Heart right ventricle (tissue), 16 donors: ENCODE results near the gene RIN3. TPM values are rescaled to one million over a fixed set of nuclear protein-coding genes. Genes with fewer than 3 reads are reported as not detected.

ENCODE experiments used
- ATAC-seq, 8 donors: fragments of 200-7000 bp; cut with Tn5 transposase; one replicate each; pipeline ENCODE4 v1.9.1; 2020; ENCODE audit warnings: mild to moderate bottlenecking in 8 of 8, moderate library complexity in 8 of 8, moderate number of reproducible peaks in 1 of 8
- DNase-seq, 2 donors: peaks; one replicate each; pipeline ENCODE4 v3.0.0-alpha.2; 2020
- H3K27ac ChIP-seq, 10 donors: fragments of 200-600 bp; sonication (generic) in 2 of 10; one replicate each; pipeline versions ENCODE4 v1.5.0 to v1.8.0; 2020 to 2022; ENCODE audit warnings: mild to moderate bottlenecking in 3 of 10
- H3K27me3 ChIP-seq, 7 donors: fragments of 200-600 bp; one replicate each; pipeline ENCODE4 v1.8.0; 2021 to 2022; ENCODE audit warnings: mild to moderate bottlenecking in 2 of 7
- H3K36me3 ChIP-seq, 9 donors: fragments of 200-600 bp; sonication (generic) in 1 of 9; one replicate each; pipeline versions ENCODE4 v1.5.0 to v1.8.0; 2020 to 2022; ENCODE audit warnings: mild to moderate bottlenecking in 2 of 9
- H3K4me1 ChIP-seq, 9 donors: fragments of 200-600 bp; sonication (generic) in 1 of 9; one replicate each; pipeline versions ENCODE4 v1.5.0 to v1.8.0; 2020 to 2022; ENCODE audit warnings: mild to moderate bottlenecking in 4 of 9
- H3K4me3 ChIP-seq, 10 donors: fragments of 200-600 bp; sonication (generic) in 2 of 10; one replicate each; pipeline versions ENCODE4 v1.5.0 to v1.8.0; 2020 to 2022; ENCODE audit warnings: mild to moderate bottlenecking in 7 of 10, moderate library complexity in 2 of 10
- H3K9me3 ChIP-seq, 11 donors: fragments of 200-600 bp in 10 of 11; sonication (generic) in 2 of 11; one replicate each; pipeline versions ENCODE4 v1.5.0 to v1.8.0; 2013 to 2022; ENCODE audit warnings: mild to moderate bottlenecking in 2 of 11, control low read depth in 1 of 11, moderate library complexity in 1 of 11
- WGBS, 2 donors: extraction: QIAGEN DNeasy Blood & Tissue Kit; methylation state at CpG; one replicate each; pipeline ENCODE4 v1.1.7; 2013; ENCODE audit warnings: inconsistent platforms in 1 of 2; 5-methylcytosine and 5-hydroxymethylcytosine counted together
- intact Hi-C, 10 donors: fragments of 100-400 bp; cut with DNase I; formaldehyde crosslinking; loops; one replicate each; pipeline versions ENCODE4 v1.11.1 to v1.14.2; 2022
- polyA plus RNA-seq, 2 donors: library from polyadenylated mRNA; stranded (reverse); fragments of 200-250 nt; gene quantifications; one replicate each; pipeline ENCODE4 v1.2.3, GENCODE V29; 2013
- total RNA-seq, 10 donors: library from RNA; stranded (reverse); fragmentation: NEBNext Ultra II Directional in 3 of 10; extraction: Animal tissue kit (Norgen Biotek cat#: 25700) in 3 of 10; gene quantifications; one replicate each; pipeline versions ENCODE4 v1.2.1 to v1.2.4, GENCODE V29; 2021 to 2023
- TF ChIP-seq, protein P1 (sequence below), 9 donors: fragments of 200-600 bp; sonication (generic) in 2 of 9; IDR thresholded peaks; one replicate each; pipeline versions ENCODE4 v1.5.0 to v1.8.0; 2021 to 2022; ENCODE audit warnings: antibody characterized with exemption in 9 of 9, mild to moderate bottlenecking in 5 of 9, moderate library complexity in 1 of 9
- donor health status: Arrhythmogenic right ventricular cardiomyopathy.
- donor health status: ischemic (EF 13 %, LVEDD 7.1; RV severe dilation, severe dysfunction).
- donor health status: healthy with polysubstance abuse.
- donor health status: DM: no; HTN: yes; CAD: no.
- donor health status: DM: no; HTN: no; CAD: no.
- donor health status: ischemic (EF 25% LVEDD 6.9; RV normal size, moderate dysfunction).
- donor health status: ischemic (EF 25% LVEDD 5.7; RV mildly dilated, moderate dysfunction).
- donor health status: healthy.
- donor health status: DM: yes; HTN: yes; CAD: no.
- donor health status: Ischemic cardiomyopathy.
- donor health status: ischemic (EF 35%, LVEDD 5.7; RV mildly dilated, moderate dysfunction).
- donor health status: nonischemic (EF 11% LVEDD 7.7; RV severe dilation, severe dysfunction).
- donor health status: DM: yes; HTN: yes; CAD: no.
- donor health status: PGD.
- donor health status: ischemic (EF 29% LVEDD 5.4; RV normal size, mild dysfunction).
- donor health status: nonischemic (EF 23%, LVEDD 6.1; RV moderate dilation, normal function).

RIN3 gene
- total and polyA plus RNA-seq, 12 donors: 7.2 to 24.0 (median 12.2) TPM

DNA sequence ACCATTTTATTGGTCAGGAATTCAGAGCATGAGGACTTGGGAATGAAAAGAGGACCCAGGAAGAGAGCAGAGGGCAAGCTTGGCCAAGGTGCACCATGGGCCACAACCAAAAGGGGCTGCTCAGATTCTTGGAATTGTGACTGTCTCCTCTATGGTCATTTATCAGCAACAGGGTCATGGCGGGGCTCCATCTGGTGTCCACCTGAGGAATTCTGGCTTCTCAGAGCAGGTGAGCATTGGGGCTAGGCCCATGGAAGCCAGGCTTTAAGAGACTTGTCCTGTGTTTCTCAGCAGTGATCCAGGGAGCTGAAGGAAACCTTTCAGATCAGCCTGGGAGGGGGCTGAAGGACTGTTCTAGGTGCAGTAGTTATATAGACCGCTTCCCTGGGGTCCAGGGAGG lies 2.6 kb upstream of the RIN3 start:
- H3K27me3 ChIP-seq: peaks cover 0 to 4% (median 0%) of the 10 kb centered on the region in 7 donors
- ATAC-seq (no peak), DNase-seq (no peak)
- H3K27ac ChIP-seq: peak overlapping the region in 8 of 10 donors; percentile 22 to 75 (median 58)
- H3K9me3 ChIP-seq: no peaks in the 10 kb centered on the region
- H3K4me3 ChIP-seq: no peak overlapping the region
- TF ChIP-seq, protein P1, sequence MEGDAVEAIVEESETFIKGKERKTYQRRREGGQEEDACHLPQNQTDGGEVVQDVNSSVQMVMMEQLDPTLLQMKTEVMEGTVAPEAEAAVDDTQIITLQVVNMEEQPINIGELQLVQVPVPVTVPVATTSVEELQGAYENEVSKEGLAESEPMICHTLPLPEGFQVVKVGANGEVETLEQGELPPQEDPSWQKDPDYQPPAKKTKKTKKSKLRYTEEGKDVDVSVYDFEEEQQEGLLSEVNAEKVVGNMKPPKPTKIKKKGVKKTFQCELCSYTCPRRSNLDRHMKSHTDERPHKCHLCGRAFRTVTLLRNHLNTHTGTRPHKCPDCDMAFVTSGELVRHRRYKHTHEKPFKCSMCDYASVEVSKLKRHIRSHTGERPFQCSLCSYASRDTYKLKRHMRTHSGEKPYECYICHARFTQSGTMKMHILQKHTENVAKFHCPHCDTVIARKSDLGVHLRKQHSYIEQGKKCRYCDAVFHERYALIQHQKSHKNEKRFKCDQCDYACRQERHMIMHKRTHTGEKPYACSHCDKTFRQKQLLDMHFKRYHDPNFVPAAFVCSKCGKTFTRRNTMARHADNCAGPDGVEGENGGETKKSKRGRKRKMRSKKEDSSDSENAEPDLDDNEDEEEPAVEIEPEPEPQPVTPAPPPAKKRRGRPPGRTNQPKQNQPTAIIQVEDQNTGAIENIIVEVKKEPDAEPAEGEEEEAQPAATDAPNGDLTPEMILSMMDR (IDR thresholded peaks at IDR 0.05): peak in 1 of 9 donors; percentile 16
- WGBS, 2 donors: 92 to 98% methylated on average over 2 of the region's 2 CpGs
- no peaks in the 10 kb centered on the region for H3K36me3 ChIP-seq
- H3K4me1 ChIP-seq: peaks cover 0 to 61% (median 30%) of the 10 kb centered on the region in 9 donors
- intact Hi-C loops: loop anchor here in 3 of 10 donors (5.0 kb wide), 2 partner anchors 49 to 54 kb away; no protein-coding TSS in a partner anchor

DNA sequence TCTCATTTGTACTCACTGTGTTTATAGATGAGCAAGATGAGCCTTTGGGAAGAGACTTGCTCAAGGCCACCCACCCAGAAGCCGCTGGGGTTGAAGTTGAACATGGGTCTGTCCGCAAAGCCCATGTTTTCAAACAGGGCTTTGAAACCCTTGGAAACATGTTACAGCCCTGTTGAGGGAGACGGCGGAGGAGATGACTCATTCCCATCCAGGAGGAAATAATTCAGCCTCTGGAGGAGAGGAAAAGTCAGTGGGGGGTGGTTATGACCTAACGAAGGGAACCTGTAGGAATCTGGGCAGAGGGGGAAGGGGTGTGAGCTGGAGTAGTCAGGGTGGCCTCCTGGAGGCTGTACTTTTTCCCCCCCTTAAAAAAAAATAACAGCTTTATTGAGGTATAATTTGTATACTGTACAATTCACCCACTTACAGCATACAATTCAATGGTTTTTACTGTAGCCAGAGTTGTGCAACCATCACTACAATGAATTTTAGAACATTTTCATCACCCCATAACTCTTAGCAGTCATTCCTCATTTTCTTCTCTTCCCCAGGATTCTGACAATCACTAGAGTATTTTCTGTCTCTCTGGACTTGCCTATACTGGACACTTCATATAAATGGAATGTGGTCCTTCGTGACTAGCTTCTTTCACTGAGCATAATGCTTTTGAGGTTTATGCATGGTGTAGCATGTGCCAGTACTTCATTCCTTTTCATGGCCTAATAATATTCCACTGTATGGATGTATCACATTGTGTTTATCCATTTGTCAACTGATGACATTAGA lies 1.9 kb upstream of the RIN3 start:
- ATAC-seq (peak in 5 of 8 donors; percentile 36 to 68 (median 50)), DNase-seq (peak in 1 of 2 donors; percentile 63)
- Histone ChIP-seq H3K36me3 (no peaks in the 10 kb centered on the region), H3K9me3 (no peaks in the 10 kb centered on the region), H3K27ac (peak overlapping the region in 8 of 10 donors; percentile 22 to 75 (median 58)), H3K4me1 (peaks cover 0 to 61% (median 37%) of the 10 kb centered on the region in 9 donors), H3K27me3 (peaks cover 0 to 4% (median 0%) of the 10 kb centered on the region in 7 donors), H3K4me3 (peak overlapping the region in 1 of 10 donors; percentile 74)
- intact Hi-C loops: loop anchor here in 4 of 10 donors (2.0 to 5.0 kb wide), 3 partner anchors 29 to 54 kb away; no protein-coding TSS in a partner anchor
- TF ChIP-seq, protein P1 (IDR thresholded peaks at IDR 0.05): no peak
- WGBS, 2 donors: 52 to 66% methylated on average over 6 of the region's 6 CpGs

DNA sequence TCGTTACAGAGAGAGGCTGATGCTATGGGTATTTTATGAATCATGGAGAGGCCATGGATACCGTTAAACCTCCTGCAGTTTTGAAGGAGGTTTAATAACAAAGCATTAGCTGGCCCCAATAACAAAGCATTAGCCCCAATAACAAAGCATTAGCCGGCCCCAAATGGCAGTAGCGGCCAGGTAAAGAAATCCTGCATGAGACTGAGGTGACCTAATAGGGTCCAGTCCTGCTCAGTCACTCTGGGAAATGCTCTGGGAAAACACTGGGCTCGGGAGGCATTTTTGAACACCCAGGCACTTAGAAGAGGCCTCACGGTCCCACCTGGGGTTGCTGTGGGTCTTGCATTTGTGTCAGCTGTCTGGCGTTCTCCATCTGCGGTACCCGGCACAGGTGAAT lies 776 bp upstream of the RIN3 start:
- ATAC-seq (no peak), DNase-seq (no peak)
- WGBS, 2 donors: 64 to 67% methylated on average over 9 of the region's 9 CpGs
- Histone ChIP-seq H3K9me3 (no peaks in the 10 kb centered on the region), H3K27ac (peak overlapping the region; percentile 64 to 98 (median 93)), H3K27me3 (peaks cover 0 to 4% (median 0%) of the 10 kb centered on the region in 7 donors), H3K36me3 (no peaks in the 10 kb centered on the region), H3K4me3 (peak overlapping the region in 9 of 10 donors; percentile 54 to 97 (median 86)), H3K4me1 (peaks cover 0 to 63% (median 39%) of the 10 kb centered on the region in 9 donors)
- intact Hi-C loops: loop anchor here in 4 of 10 donors (2.0 to 5.0 kb wide), 3 partner anchors 28 to 56 kb away; no protein-coding TSS in a partner anchor
- TF ChIP-seq, protein P1 (IDR thresholded peaks at IDR 0.05): no peak

DNA sequence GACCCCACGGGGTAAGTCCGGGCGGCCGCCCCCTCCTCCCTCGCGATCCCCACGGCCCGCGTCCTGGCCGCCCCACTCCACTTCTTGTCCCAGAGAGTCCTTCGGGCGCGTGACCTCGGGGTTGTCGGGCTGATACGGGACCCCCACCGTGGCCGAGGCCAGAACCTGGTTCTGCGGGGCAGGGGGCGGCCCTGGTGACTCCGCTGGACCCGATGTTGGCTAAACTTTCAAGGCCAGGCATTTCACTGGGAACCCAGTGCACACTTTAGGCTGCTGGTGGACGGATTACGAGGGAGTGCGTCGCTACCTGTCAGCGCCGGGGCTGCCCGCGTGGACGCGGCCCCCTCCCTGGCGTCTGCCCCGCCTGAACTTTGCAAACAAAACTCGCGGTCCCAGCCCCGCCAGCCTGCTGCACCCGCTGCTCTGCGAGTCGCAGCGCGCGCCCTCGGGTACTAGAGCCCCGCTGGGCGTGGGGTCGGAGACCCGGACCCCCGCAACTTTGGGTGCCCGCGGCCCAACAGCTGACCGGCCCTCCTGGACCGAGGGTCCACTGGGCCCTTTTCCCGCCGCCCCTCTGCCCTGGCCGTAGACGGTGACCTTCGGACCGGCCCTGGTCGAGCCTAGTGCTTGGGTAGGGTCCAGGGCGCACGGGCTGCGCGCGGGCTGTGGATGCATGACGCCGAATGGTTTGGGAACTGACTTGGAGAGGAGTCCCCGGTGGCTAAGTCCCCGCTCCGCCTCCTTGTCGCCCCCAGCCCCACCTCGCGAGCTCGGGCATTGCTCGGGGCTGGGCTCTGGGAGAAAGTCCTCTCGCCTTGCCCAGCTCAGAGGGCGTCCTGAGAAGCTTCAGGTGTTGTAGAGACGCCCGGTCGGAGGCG lies 624 bp downstream of the RIN3 start:
- peaks cover 0 to 72% (median 43%) of the 10 kb centered on the region in 9 donors for H3K4me1 ChIP-seq
- peak overlapping the region; percentile 54 to 97 (median 80) for H3K4me3 ChIP-seq
- DNase-seq (no peak), ATAC-seq (peak; percentile 28 to 61 (median 42))
- 3 to 4% methylated on average over 77 to 81 of the region's 81 CpGs for whole genome bisulfite sequencing, 2 donors
- no peaks in the 10 kb centered on the region for H3K9me3 ChIP-seq
- peaks cover 0 to 4% (median 0%) of the 10 kb centered on the region in 7 donors for H3K27me3 ChIP-seq
- intact Hi-C loops: loop anchor here in 4 of 10 donors (2.0 to 5.0 kb wide), 3 partner anchors 27 to 57 kb away; no protein-coding TSS in a partner anchor
- H3K27ac ChIP-seq: peak overlapping the region; percentile 64 to 98 (median 93)
- H3K36me3 ChIP-seq: no peaks in the 10 kb centered on the region
- TF ChIP-seq, protein P1 (IDR thresholded peaks at IDR 0.05): no peak
